NCI-H2227 (cell line): Measurements from ENCODE around the gene FGF16.
"Not testable (repeated sequence)": the region's sequence is repeated elsewhere in the genome, so short reads cannot be mapped to it uniquely, and the experiment has no call there.

Source experiments
- DNase-seq: peaks from one replicate; lab custom pipeline; 2025; ENCODE audit not compliant: unreplicated experiment; lab: John Stamatoyannopoulos, UW

The FGF16 gene

GRCh38 chrX:77446029-77446585 is 1.1 kb upstream of the FGF16 start:
- DNase-seq, result peak; percentile 25

- no peak for DNase-seq
These were observed 722 bp downstream of the FGF16 start for GRCh38 chrX:77447653-77448569.

GRCh38 chrX:77450415-77450814 is 3.2 kb downstream of the FGF16 start:
- no peak for DNase-seq

- no peak for DNase-seq
These were observed 3.8 kb downstream of the FGF16 start for GRCh38 chrX:77450996-77451395.

GRCh38 chrX:77453190-77453589 is 6.0 kb downstream of the FGF16 start:
- DNase-seq, result no peak

GRCh38 chrX:77455437-77455836 is 8.2 kb downstream of the FGF16 start:
- no peak for DNase-seq

- DNase-seq, result no peak
These were observed 36.9 kb downstream of the FGF16 start for GRCh38 chrX:77484045-77484444.

- peak; percentile 83 for DNase-seq
These were observed 46.7 kb downstream of the FGF16 start for GRCh38 chrX:77493677-77494553.

GRCh38 chrX:77500164-77500563 is 53.0 kb downstream of the FGF16 start:
- not testable (repeated sequence) for DNase-seq

GRCh38 chrX:77502951-77503525 is 55.8 kb downstream of the FGF16 start:
- DNase-seq, result no peak

- no peak for DNase-seq
These were observed 58.0 kb downstream of the FGF16 start for GRCh38 chrX:77505227-77505626.
